Adrenal gland (tissue), 12 donors: ENCODE data around the gene CLIP1. TPM values are rescaled to one million over a fixed set of nuclear protein-coding genes. Genes with fewer than 3 reads are reported as not detected.

Experiments
- DNase-seq, 7 donors: peaks; one replicate each; pipeline ENCODE4 v3.0.0-alpha.2; 2019 to 2020
- H3K27ac ChIP-seq, 5 donors: fragments of 200-600 bp; sonication (generic) in 4 of 5; 1 replicate in 3 of 5; 2 replicates in 2 of 5; pipeline versions ENCODE4 v1.5.1 to v1.8.0; 2016 to 2020; ENCODE audit warnings: mild to moderate bottlenecking in 1 of 5
- H3K27me3 ChIP-seq: fragments of 200-600 bp; 2 replicates; pipeline ENCODE4 v1.8.0; 2021
- H3K36me3 ChIP-seq, 2 donors: fragments of 200-600 bp; replicated peaks in 1 of 2; 1 replicate in 1 of 2; 2 replicates in 1 of 2; pipeline versions ENCODE4 v1.5.1 to v1.8.0; 2018 to 2022
- H3K4me1 ChIP-seq, 2 donors: fragments of 200-600 bp; replicated peaks in 1 of 2; 1 replicate in 1 of 2; 2 replicates in 1 of 2; pipeline versions ENCODE4 v1.5.1 to v1.8.0; 2018 to 2021
- H3K4me3 ChIP-seq, 4 donors: fragments of 200-600 bp; sonication (generic) in 3 of 4; one replicate each; pipeline ENCODE4 v1.5.1; 2016 to 2018
- H3K9me3 ChIP-seq, 3 donors: fragments of 200-600 bp; sonication (generic) in 1 of 3; replicated peaks in 1 of 3; 1 replicate in 2 of 3; 2 replicates in 1 of 3; pipeline versions ENCODE4 v1.5.1 to v1.8.0; 2016 to 2021
- CTCF ChIP-seq, 6 experiments: fragments of 450-650 bp in 4 of 6; fragments of 200-600 bp in 2 of 6; sonication (generic) in 1 of 6; IDR thresholded peaks; 1 replicate in 5 of 6; 2 replicates in 1 of 6; pipeline versions ENCODE4 v1.5.1 to v1.8.0; 2016 to 2021; ENCODE audit warnings: antibody characterized with exemption in 6 of 6, mild to moderate bottlenecking in 2 of 6, moderate library complexity in 1 of 6
- POLR2A ChIP-seq, 2 donors: fragments of 450-650 bp; IDR thresholded peaks; one replicate each; pipeline ENCODE4 v1.6.1; 2017; ENCODE audit warnings: antibody characterized with exemption in 2 of 2, mild to moderate bottlenecking in 2 of 2, moderate library complexity in 1 of 2
- WGBS, 4 donors: extraction: QIAGEN DNeasy Blood & Tissue Kit in 2 of 4; methylation state at CpG; one replicate each; pipeline versions ENCODE4 v1.1.5 to v1.1.7; 2013 to 2017; 5-methylcytosine and 5-hydroxymethylcytosine counted together
- intact Hi-C, 2 donors: fragments of 100-400 bp; cut with DNase I; formaldehyde crosslinking; loops; one replicate each; pipeline versions ENCODE4 v1.14.1 to v1.15.0; 2022 to 2023
- polyA plus RNA-seq, 3 donors: library from polyadenylated mRNA; stranded (reverse); fragments of 200-250 nt in 2 of 3; fragments of 350-450 nt in 1 of 3; fragmentation: Illumina TruSeq in 1 of 3; extraction: RNeasy Lipid Tissue Mini Kit (QIAGEN cat#74804) in 1 of 3; gene quantifications; one replicate each; pipeline ENCODE4 v1.2.3, GENCODE V29; 2013 to 2014
- total RNA-seq, 9 donors: library from RNA; depleted of rRNA in 4 of 9; stranded (reverse); fragments of >200 nt in 4 of 9; fragments of 120-200 nt in 1 of 9; fragmentation: NEBNext Ultra II Directional in 1 of 9; extraction: Animal tissue kit (Norgen Biotek cat#: 25700) in 1 of 9; gene quantifications; one replicate each; pipeline versions ENCODE4 v1.1.0 to v1.2.4, GENCODE V29; 2013 to 2023
- donor health status: healthy with polysubstance abuse.
- donor health status: Bipolar disorder and iron deficiency.
- donor health status: DM: yes; HTN: yes; CAD: no.
- donor health status: DM: no; HTN: no; CAD: no.
- donor health status: DM: no; HTN: no; CAD: no.
- donor health status: DM: yes; HTN: yes; CAD: no.

CLIP1 gene
- total and polyA plus RNA-seq, 12 donors, result 22.8 to 134 (median 88.9) TPM

- Histone ChIP-seq H3K4me3 (no peak overlapping the region), H3K27me3 (no peaks in the 10 kb centered on the region), H3K27ac (no peak overlapping the region), H3K9me3 (no peaks in the 10 kb centered on the region), H3K36me3 (peaks cover 0 to 42% of the 10 kb centered on the region in 2 donors), H3K4me1 (peaks cover 0 to 6% of the 10 kb centered on the region in 2 donors)
- WGBS, 4 donors, result 64 to 77% (median 68%) methylated on average over 18 to 24 of the region's 24 CpGs
- no peak for TF ChIP-seq POLR2A (IDR thresholded peaks at IDR 0.05)
- no peak for TF ChIP-seq CTCF (IDR thresholded peaks at IDR 0.05)
- peak in 4 of 7 donors; percentile 33 to 55 (median 44) for DNase-seq
- intact Hi-C loops, result no loop called here
These were observed 67.4 kb downstream of the CLIP1 start for GRCh38 chr12:122354958-122355641.

- Histone ChIP-seq H3K27ac (no peak overlapping the region), H3K27me3 (no peaks in the 10 kb centered on the region), H3K9me3 (no peaks in the 10 kb centered on the region), H3K36me3 (peaks cover 0 to 36% of the 10 kb centered on the region in 2 donors), H3K4me1 (peaks cover 0 to 6% of the 10 kb centered on the region in 2 donors), H3K4me3 (no peak overlapping the region)
- WGBS, 4 donors, result 89 to 96% (median 90%) methylated on average over 8 of the region's 8 CpGs
- TF ChIP-seq CTCF (IDR thresholded peaks at IDR 0.05) (no peak), POLR2A (IDR thresholded peaks at IDR 0.05) (no peak)
- no peak for DNase-seq
- intact Hi-C loops, result no loop called here
These were observed 70.1 kb downstream of the CLIP1 start for GRCh38 chr12:122352394-122352793.

- Histone ChIP-seq H3K36me3 (peaks cover 0 to 35% of the 10 kb centered on the region in 2 donors), H3K27ac (no peak overlapping the region), H3K27me3 (no peaks in the 10 kb centered on the region), H3K9me3 (no peaks in the 10 kb centered on the region), H3K4me1 (no peaks in the 10 kb centered on the region), H3K4me3 (no peak overlapping the region)
- WGBS, 4 donors, result 67 to 71% (median 70%) methylated on average over 7 of the region's 7 CpGs
- intact Hi-C loops, result no loop called here
- DNase-seq, result peak in 5 of 7 donors; percentile 32 to 64 (median 53)
- TF ChIP-seq POLR2A (IDR thresholded peaks at IDR 0.05) (no peak), CTCF (IDR thresholded peaks at IDR 0.05) (peak in 4 of 6 experiments; percentile 16 to 36 (median 26))
These were observed 72.2 kb downstream of the CLIP1 start for GRCh38 chr12:122350141-122350848.

- no peak for DNase-seq
- H3K27ac ChIP-seq, result no peak overlapping the region
- WGBS, 4 donors, result 90 to 97% (median 94%) methylated on average over 4 of the region's 4 CpGs
- intact Hi-C loops, result no loop called here
- H3K36me3 ChIP-seq, result peaks cover 0 to 23% of the 10 kb centered on the region in 2 donors
- H3K4me3 ChIP-seq, result no peak overlapping the region
- no peaks in the 10 kb centered on the region for H3K4me1 ChIP-seq
- no peak for TF ChIP-seq CTCF (IDR thresholded peaks at IDR 0.05)
- TF ChIP-seq POLR2A (IDR thresholded peaks at IDR 0.05), result no peak
- no peaks in the 10 kb centered on the region for H3K27me3 ChIP-seq
- no peaks in the 10 kb centered on the region for H3K9me3 ChIP-seq
These were observed 73.4 kb downstream of the CLIP1 start for GRCh38 chr12:122349078-122349477.
